HEK293T (cell line): ENCODE results near the gene SORBS2.

Experiments used
- ARNT ChIP-seq: fragments of 450-650 bp; IDR thresholded peaks from 2 replicates; pipeline ENCODE4 v1.6.1; 2017; ENCODE audit warnings: mild to moderate bottlenecking
- BHLHE40 ChIP-seq: fragments of 450-650 bp; IDR thresholded peaks from 2 replicates; pipeline ENCODE4 v1.6.1; 2016; ENCODE audit warnings: mild to moderate bottlenecking, moderate library complexity, borderline replicate concordance
- ELF4 ChIP-seq: fragments of 450-650 bp; IDR thresholded peaks from 2 replicates; pipeline ENCODE4 v1.6.1; 2017; ENCODE audit warnings: antibody characterized with exemption
- FOXA1 ChIP-seq: fragments of 450-650 bp; IDR thresholded peaks from 2 replicates; pipeline ENCODE4 v1.6.1; 2016; ENCODE audit warnings: mild to moderate bottlenecking
- FOXK2 ChIP-seq: fragments of 450-650 bp; IDR thresholded peaks from 2 replicates; pipeline ENCODE4 v1.6.1; 2016; ENCODE audit warnings: mild to moderate bottlenecking
- FOXM1 ChIP-seq: fragments of 450-650 bp; IDR thresholded peaks from 2 replicates; pipeline ENCODE4 v1.6.1; 2017; ENCODE audit warnings: mild to moderate bottlenecking, borderline replicate concordance
- HDGF ChIP-seq: fragments of 450-650 bp; IDR thresholded peaks from 2 replicates; pipeline ENCODE4 v1.6.1; 2017; ENCODE audit warnings: antibody characterized with exemption, borderline replicate concordance
- L3MBTL2 ChIP-seq: fragments of 450-650 bp; conservative IDR thresholded peaks from 2 replicates; pipeline ENCODE4 v1.6.1; 2016; ENCODE audit warnings: mild to moderate bottlenecking
- LEF1 ChIP-seq: fragments of 450-650 bp; IDR thresholded peaks from 2 replicates; pipeline ENCODE4 v1.6.1; 2017; ENCODE audit warnings: mild to moderate bottlenecking, borderline replicate concordance
- NFRKB ChIP-seq: fragments of 450-650 bp; IDR thresholded peaks from 2 replicates; pipeline ENCODE4 v1.6.1; 2016; ENCODE audit warnings: mild to moderate bottlenecking, moderate library complexity
- PKNOX1 ChIP-seq: fragments of 450-650 bp; IDR thresholded peaks from 2 replicates; pipeline ENCODE4 v1.6.1; 2016
- SUZ12 ChIP-seq: fragments of 450-650 bp; IDR thresholded peaks from 2 replicates; pipeline ENCODE4 v1.6.1; 2016; ENCODE audit warnings: mild to moderate bottlenecking
- TARDBP ChIP-seq: fragments of 450-650 bp; IDR thresholded peaks from 2 replicates; pipeline ENCODE4 v1.6.1; 2016
- ZNF384 ChIP-seq: fragments of 450-650 bp; IDR thresholded peaks from 2 replicates; pipeline ENCODE4 v1.6.1; 2016

- no peak for TF ChIP-seq PKNOX1
- TF ChIP-seq NFRKB, result no peak
- no peak for TF ChIP-seq FOXA1
- TF ChIP-seq ZNF384, result no peak
- no peak for TF ChIP-seq FOXM1
- TF ChIP-seq TARDBP, result no peak
- no peak for TF ChIP-seq SUZ12
- no peak for TF ChIP-seq LEF1
- TF ChIP-seq BHLHE40, result no peak
- no peak for TF ChIP-seq ELF4
- no peak for TF ChIP-seq HDGF
- no peak for TF ChIP-seq L3MBTL2
- TF ChIP-seq ARNT, result no peak
- TF ChIP-seq FOXK2, result no peak
Observed at GRCh38 chr4:185728893-185729292, 83.1 kb downstream of the SORBS2 start.
